GM23338 (cell line): ENCODE data around the gene ESYT1. TPM values are rescaled to one million over a fixed set of nuclear protein-coding genes. Genes with fewer than 3 reads are reported as not detected.

ENCODE experiments used
- ATAC-seq: fragments of 200-7000 bp; cut with Tn5 transposase; 3 replicates; pipeline ENCODE4 v1.9.1; 2020
- DNase-seq: peaks from one replicate; pipeline ENCODE4 v3.0.0-alpha.2; 2015; ENCODE audit warnings: low spot score
- H2AFZ ChIP-seq: fragments of 200-600 bp; sonication (generic); 2 replicates; pipeline ENCODE4 v1.8.0; 2016; ENCODE audit warnings: antibody characterized with exemption, mild to moderate bottlenecking, moderate library complexity
- H3F3A ChIP-seq: fragments of 200-600 bp; sonication (generic); replicated peaks from 2 replicates; pipeline ENCODE4 v1.8.0; 2017; ENCODE audit warnings: antibody characterized with exemption, mixed run types, low read depth
- H3K27ac ChIP-seq: fragments of 200-600 bp; sonication (generic); 2 replicates; pipeline ENCODE4 v1.6.1; 2016; ENCODE audit warnings: low read depth
- H3K27me3 ChIP-seq: fragments of 200-600 bp; sonication (generic); 2 replicates; pipeline ENCODE4 v1.8.0; 2016; ENCODE audit warnings: mild to moderate bottlenecking, mixed run types, moderate library complexity; ENCODE audit not compliant: insufficient read depth
- H3K36me3 ChIP-seq: fragments of 200-600 bp; sonication (generic); 2 replicates; pipeline ENCODE4 v1.8.0; 2016; ENCODE audit warnings: mild to moderate bottlenecking; ENCODE audit not compliant: insufficient read depth
- H3K4me1 ChIP-seq: fragments of 200-600 bp; sonication (generic); 2 replicates; pipeline ENCODE4 v1.8.0; 2016; ENCODE audit warnings: mild to moderate bottlenecking, moderate library complexity; ENCODE audit not compliant: insufficient read depth
- H3K4me2 ChIP-seq: fragments of 200-600 bp; sonication (generic); 2 replicates; pipeline ENCODE4 v1.7.1; 2017; ENCODE audit warnings: mixed run types
- H3K4me3 ChIP-seq: fragments of 200-600 bp; sonication (generic); 2 replicates; pipeline ENCODE4 v1.6.1; 2016; ENCODE audit warnings: mixed run types
- H3K79me2 ChIP-seq: fragments of 200-600 bp; sonication (generic); replicated peaks from 2 replicates; pipeline ENCODE4 v1.8.0; 2017; ENCODE audit warnings: mild to moderate bottlenecking; ENCODE audit not compliant: insufficient read depth
- H3K9me2 ChIP-seq: fragments of 200-600 bp; sonication (generic); 2 replicates; pipeline ENCODE4 v1.8.0; 2017; ENCODE audit not compliant: insufficient read depth
- H4K20me1 ChIP-seq: fragments of 200-600 bp; sonication (generic); replicated peaks from 2 replicates; pipeline ENCODE4 v1.8.0; 2017; ENCODE audit warnings: mild to moderate bottlenecking; ENCODE audit not compliant: insufficient read depth
- H3K27ac Mint-ChIP-seq: 2 replicates; pipeline ENCODE4 v1.8.0; 2020; ENCODE audit warnings: inconsistent platforms, mild to moderate bottlenecking, moderate library complexity, mixed read lengths
- H3K27me3 Mint-ChIP-seq: 3 replicates; pipeline ENCODE4 v1.8.0; 2022; ENCODE audit warnings: low read depth, mild to moderate bottlenecking, moderate library complexity, mixed read lengths, inconsistent platforms; ENCODE audit not compliant: insufficient read depth, poor library complexity
- H3K36me3 Mint-ChIP-seq: 3 replicates; pipeline ENCODE4 v1.8.0; 2021; ENCODE audit warnings: low read depth, mild to moderate bottlenecking, inconsistent platforms, moderate library complexity, mixed read lengths
- H3K4me1 Mint-ChIP-seq: 3 replicates; pipeline ENCODE4 v1.8.0; 2020; ENCODE audit warnings: mild to moderate bottlenecking, inconsistent platforms, mixed read lengths
- H3K4me3 Mint-ChIP-seq: 3 replicates; pipeline ENCODE4 v1.8.0; 2021; ENCODE audit warnings: moderate library complexity, mild to moderate bottlenecking, inconsistent platforms, mixed read lengths
- H3K9me3 Mint-ChIP-seq: 3 replicates; pipeline ENCODE4 v1.8.0; 2020; ENCODE audit warnings: moderate library complexity, mild to moderate bottlenecking, inconsistent platforms, mixed read lengths
- CREB1 ChIP-seq: fragments of 250-450 bp; sonication (Bioruptor Pico); IDR thresholded peaks from 2 replicates; pipeline ENCODE4 v1.5.0; 2020; ENCODE audit warnings: low read depth, mild to moderate bottlenecking, moderate library complexity
- CTCF ChIP-seq, 2 experiments: fragments of 200-600 bp in 1 of 2; sonication (generic) in 1 of 2; conservative IDR thresholded peaks; 2 replicates each; pipeline versions ENCODE4 v1.5.1 to v1.6.1; 2016 to 2017; ENCODE audit warnings: antibody characterized with exemption in 2 of 2, low read depth in 2 of 2, mild to moderate bottlenecking in 2 of 2, moderate library complexity in 1 of 2
- ETS1 ChIP-seq: IDR thresholded peaks from 2 replicates; pipeline ENCODE4 v1.6.1; 2016; ENCODE audit warnings: antibody characterized with exemption
- EZH2 ChIP-seq: fragments of 200-600 bp; sonication (generic); IDR thresholded peaks from one replicate; pipeline ENCODE4 v1.8.0; 2017; ENCODE audit warnings: antibody characterized with exemption, mild to moderate bottlenecking, low read depth; ENCODE audit not compliant: unreplicated experiment
- EZH2phosphoT487 ChIP-seq: fragments of 200-600 bp; sonication (generic); IDR thresholded peaks from one replicate; pipeline ENCODE4 v1.8.1; 2018; ENCODE audit warnings: antibody characterized with exemption; ENCODE audit not compliant: unreplicated experiment
- JUNB ChIP-seq: IDR thresholded peaks from one replicate; pipeline ENCODE4 v1.6.1; 2016; ENCODE audit warnings: antibody characterized with exemption; ENCODE audit not compliant: unreplicated experiment
- NANOG ChIP-seq: IDR thresholded peaks from 2 replicates; pipeline ENCODE4 v1.6.1; 2016; ENCODE audit warnings: antibody characterized with exemption, borderline replicate concordance
- STAT1 ChIP-seq: IDR thresholded peaks from one replicate; pipeline ENCODE4 v1.6.1; 2016; ENCODE audit warnings: antibody characterized with exemption; ENCODE audit not compliant: unreplicated experiment
- ZNF114 ChIP-seq: fragments of 250-450 bp; sonication (Bioruptor Pico); IDR thresholded peaks from 2 replicates; pipeline ENCODE4 v1.5.0; 2020; ENCODE audit warnings: mild to moderate bottlenecking, moderate library complexity
- ZNF331 ChIP-seq: fragments of 250-450 bp; sonication (Bioruptor Pico); IDR thresholded peaks from 2 replicates; pipeline ENCODE4 v1.5.0; 2020; ENCODE audit warnings: low read depth, mild to moderate bottlenecking, moderate library complexity
- ZNF462 ChIP-seq: fragments of 250-450 bp; sonication (Bioruptor Pico); IDR thresholded peaks from 2 replicates; pipeline ENCODE4 v1.5.0; 2020; ENCODE audit warnings: mild to moderate bottlenecking, moderate library complexity
- polyA plus RNA-seq: library from polyadenylated mRNA; unstranded; fragments of >200 nt; fragmentation: Nextera tagmentation; extraction: Ambion mirVana; gene quantifications from 2 replicates; pipeline ENCODE4 v1.2.1, GENCODE V29; 2016
- total RNA-seq: library from RNA; depleted of rRNA; stranded (reverse); fragments of >200 nt; shearing (Covaris generic); gene quantifications from 2 replicates; pipeline ENCODE4 v1.2.3, GENCODE V29; 2014

ESYT1 gene
- total and polyA plus RNA-seq, 2 experiments from 2014 or later = 23.3 to 142 TPM

- DNase-seq (peak; percentile 92), ATAC-seq (peak; percentile 71)
- Mint-ChIP-seq H3K36me3 (peaks cover 50% of the 10 kb centered on the region), H3K4me3 (peak overlapping the region; percentile 99), H3K4me1 (peaks cover 29% of the 10 kb centered on the region), H3K27me3 (peaks cover 15% of the 10 kb centered on the region), H3K27ac (peak overlapping the region; percentile 98), H3K9me3 (peaks cover 6% of the 10 kb centered on the region; the same call in 2 of the 3 replicates)
- H3F3A ChIP-seq = peaks cover 16% of the 10 kb centered on the region; the same call in 1 of the 2 replicates
- peaks cover 12% of the 10 kb centered on the region for H3K4me1 ChIP-seq
- peaks cover 35% of the 10 kb centered on the region for H3K79me2 ChIP-seq
- peak overlapping the region; percentile 100 for H3K4me3 ChIP-seq
- H3K27ac ChIP-seq = peak overlapping the region; percentile 100
- H3K27me3 ChIP-seq = no peaks in the 10 kb centered on the region
- H3K36me3 ChIP-seq = peaks cover 15% of the 10 kb centered on the region; the same call in 1 of the 2 replicates
- TF ChIP-seq EZH2 = no peak
- TF ChIP-seq ETS1 = peak; percentile 76
- TF ChIP-seq CTCF (conservative IDR thresholded peaks at IDR 0.05; ENCODE audit: low read depth in 2 of 2) = peak in 1 of 2 experiments; percentile 2; a peak in 1 of 4 replicates
- TF ChIP-seq NANOG = no peak; the same call in 1 of the 2 replicates
- TF ChIP-seq CREB1 (CRISPR knock-in tag) = peak; percentile 37; the same call in 1 of the 2 replicates
- no peak for TF ChIP-seq EZH2phosphoT487
- TF ChIP-seq JUNB = no peak
- peak overlapping the region; percentile 97 for H2AFZ ChIP-seq
- peak overlapping the region; percentile 97 for H3K4me2 ChIP-seq
- no peaks in the 10 kb centered on the region for H3K9me2 ChIP-seq
- H4K20me1 ChIP-seq = peaks cover 13% of the 10 kb centered on the region
Observed at GRCh38 chr12:56189918-56190694, 62.0 kb downstream of the ESYT1 start.

GRCh38 chr12:56190695-56191155 lies 62.7 kb downstream of the ESYT1 start:
- peak overlapping the region; percentile 98 for H3K27ac Mint-ChIP-seq
- peaks cover 29% of the 10 kb centered on the region for H3K4me1 Mint-ChIP-seq
- Histone ChIP-seq H4K20me1 (peaks cover 13% of the 10 kb centered on the region), H3K27ac (peak overlapping the region; percentile 33), H3K4me3 (peak overlapping the region; percentile 100), H3K36me3 (peaks cover 9% of the 10 kb centered on the region; the same call in 1 of the 2 replicates), H3F3A (peaks cover 16% of the 10 kb centered on the region; the same call in 1 of the 2 replicates), H3K4me2 (peak overlapping the region; percentile 97), H3K79me2 (peaks cover 31% of the 10 kb centered on the region), H2AFZ (peak overlapping the region; percentile 1), H3K27me3 (no peaks in the 10 kb centered on the region), H3K4me1 (peaks cover 12% of the 10 kb centered on the region), H3K9me2 (no peaks in the 10 kb centered on the region)
- H3K27me3 Mint-ChIP-seq = peaks cover 15% of the 10 kb centered on the region
- peaks cover 44% of the 10 kb centered on the region for H3K36me3 Mint-ChIP-seq
- peak overlapping the region; percentile 99 for H3K4me3 Mint-ChIP-seq
- DNase-seq (peak; percentile 48), ATAC-seq (no peak; the same call in 2 of the 3 replicates)
- H3K9me3 Mint-ChIP-seq = peaks cover 6% of the 10 kb centered on the region; the same call in 2 of the 3 replicates
- TF ChIP-seq EZH2 (no peak), CREB1 (CRISPR knock-in tag) (no peak), STAT1 (no peak), ZNF114 (CRISPR knock-in tag) (no peak), ZNF331 (CRISPR knock-in tag) (no peak), ZNF462 (CRISPR knock-in tag) (no peak), EZH2phosphoT487 (no peak)
